IMR-90 (cell line): Measurements from ENCODE around the gene C14orf93. TPM values are rescaled to one million over a fixed set of nuclear protein-coding genes. Genes with fewer than 3 reads are reported as not detected.

Experiments used
- ATAC-seq: fragments of 200-7000 bp; cut with Tn5 transposase; 2 replicates; pipeline ENCODE4 v1.9.1; 2020; ENCODE audit warnings: low read depth, mild to moderate bottlenecking, moderate library complexity
- BruUV-seq: library from RNA; stranded (reverse); fragments of 400-500 nt; replicated peaks from 2 replicates; lab custom pipeline; 2021; lab: Mats Ljungman, UMichigan
- CTCF ChIA-PET: fragments of 300-600 bp; formaldehyde crosslinking; extraction: SDS; loops from one replicate; lab custom pipeline; 2021; ENCODE audit warnings: antibody characterized with exemption; lab: Yijun Ruan, JAX
- POLR2A ChIA-PET: fragments of 300-600 bp; sonication (Branson Sonifier 250); formaldehyde crosslinking; loops from one replicate; lab custom pipeline; 2022; ENCODE audit warnings: antibody characterized with exemption; ENCODE audit not compliant: unreplicated experiment; lab: Charles Lee
- DNase-seq: peaks from one replicate; pipeline ENCODE4 v3.0.0; 2013
- H2AFZ ChIP-seq: replicated peaks from 2 replicates; pipeline ENCODE3; 2013; ENCODE audit warnings: low read length, mild to moderate bottlenecking; ENCODE audit not compliant: poor library complexity
- H2AK5ac ChIP-seq: 2 replicates; pipeline ENCODE4 v1.6.1; 2013; ENCODE audit warnings: low read depth, low read length, inconsistent platforms
- H2AK9ac ChIP-seq: replicated peaks from 2 replicates; pipeline ENCODE3; 2013; ENCODE audit warnings: mild to moderate bottlenecking, low read depth, low read length, moderate library complexity; ENCODE audit not compliant: poor library complexity
- H2BK120ac ChIP-seq: 2 replicates; pipeline ENCODE4 v1.6.1; 2013; ENCODE audit warnings: low read depth, low read length, inconsistent platforms
- H2BK15ac ChIP-seq: 3 replicates; pipeline ENCODE4 v1.6.1; 2013; ENCODE audit warnings: low read depth, low read length, inconsistent platforms
- H2BK20ac ChIP-seq: 2 replicates; pipeline ENCODE4 v1.6.1; 2013; ENCODE audit warnings: low read depth, mild to moderate bottlenecking, inconsistent platforms, low read length, moderate library complexity
- H2BK5ac ChIP-seq: 2 replicates; pipeline ENCODE4 v1.6.1; 2013; ENCODE audit warnings: mild to moderate bottlenecking, low read depth, low read length, inconsistent platforms; ENCODE audit not compliant: poor library complexity, severe bottlenecking
- H3K14ac ChIP-seq: replicated peaks from 2 replicates; pipeline ENCODE4 v1.6.1; 2013; ENCODE audit warnings: low read depth, low read length, inconsistent platforms
- H3K18ac ChIP-seq: 2 replicates; pipeline ENCODE4 v1.6.1; 2013; ENCODE audit warnings: low read depth, low read length, control low read depth
- H3K23ac ChIP-seq: 2 replicates; pipeline ENCODE4 v1.6.1; 2013; ENCODE audit warnings: low read depth, low read length, inconsistent platforms
- H3K27ac ChIP-seq: 2 replicates; pipeline ENCODE4 v1.5.1; 2013; ENCODE audit warnings: mild to moderate bottlenecking, control low read depth, low read length; ENCODE audit not compliant: insufficient read depth
- H3K27me3 ChIP-seq: 2 replicates; pipeline ENCODE4 v1.6.1; 2013; ENCODE audit warnings: low read length; ENCODE audit not compliant: control insufficient read depth, insufficient read depth
- H3K36me3 ChIP-seq: 2 replicates; pipeline ENCODE4 v1.6.1; 2013; ENCODE audit warnings: low read length, mixed read lengths; ENCODE audit not compliant: control insufficient read depth, insufficient read depth
- H3K4ac ChIP-seq: 2 replicates; pipeline ENCODE4 v1.6.1; 2013; ENCODE audit warnings: low read depth, low read length, inconsistent platforms
- H3K4me1 ChIP-seq: 2 replicates; pipeline ENCODE4 v1.6.1; 2013; ENCODE audit warnings: low read length, mixed read lengths; ENCODE audit not compliant: control insufficient read depth, insufficient read depth
- H3K4me2 ChIP-seq: 2 replicates; pipeline ENCODE4 v1.6.1; 2013; ENCODE audit warnings: low read depth, mild to moderate bottlenecking, control low read depth, low read length, moderate library complexity
- H3K4me3 ChIP-seq: 2 replicates; pipeline ENCODE4 v1.5.1; 2013; ENCODE audit warnings: low read depth, mild to moderate bottlenecking, control low read depth, low read length, moderate library complexity; ENCODE audit not compliant: insufficient read depth
- H3K56ac ChIP-seq: 2 replicates; pipeline ENCODE4 v1.6.1; 2013; ENCODE audit warnings: low read length, inconsistent platforms; ENCODE audit not compliant: insufficient read depth; ENCODE audit errors: extremely low read depth
- H3K79me1 ChIP-seq, 2 experiments: 2 replicates each; pipeline ENCODE4 v1.6.1; 2013; ENCODE audit warnings: low read length in 2 of 2, inconsistent platforms in 1 of 2, low read depth in 1 of 2
- H3K9ac ChIP-seq: 2 replicates; pipeline ENCODE4 v1.6.1; 2013; ENCODE audit warnings: low read depth, low read length, control low read depth
- H3K9me1 ChIP-seq: 2 replicates; pipeline ENCODE4 v1.6.1; 2013; ENCODE audit warnings: low read length, inconsistent platforms; ENCODE audit not compliant: insufficient read depth
- H3K9me3 ChIP-seq: 2 replicates; pipeline ENCODE4 v1.6.1; 2013; ENCODE audit warnings: low read length; ENCODE audit not compliant: control insufficient read depth, insufficient read depth
- H4K20me1 ChIP-seq: 2 replicates; pipeline ENCODE4 v1.6.1; 2013; ENCODE audit warnings: low read length, inconsistent platforms; ENCODE audit not compliant: insufficient read depth
- H4K5ac ChIP-seq: 2 replicates; pipeline ENCODE4 v1.6.1; 2013; ENCODE audit warnings: mild to moderate bottlenecking, low read depth, low read length, control low read depth
- H4K8ac ChIP-seq, 2 experiments: 2 replicates each; pipeline ENCODE4 v1.6.1; 2013; ENCODE audit warnings: low read depth in 2 of 2, low read length in 2 of 2, control low read depth in 1 of 2, inconsistent platforms in 1 of 2
- H4K91ac ChIP-seq: 2 replicates; pipeline ENCODE4 v1.6.1; 2013; ENCODE audit warnings: low read depth, low read length, inconsistent platforms; ENCODE audit not compliant: insufficient read depth
- BHLHE40 ChIP-seq: fragments of 150-350 bp; IDR thresholded peaks from 2 replicates; pipeline ENCODE4 v1.6.1; 2016; ENCODE audit warnings: mild to moderate bottlenecking, low read depth, low read length
- CEBPB ChIP-seq: IDR thresholded peaks from 2 replicates; pipeline ENCODE4 v1.6.1; 2012; ENCODE audit warnings: low read depth, low read length, improper control_type of control experiment
- CHD1 ChIP-seq: IDR thresholded peaks from 2 replicates; pipeline ENCODE4 v1.6.1; 2012; ENCODE audit warnings: low read depth, low read length, improper control_type of control experiment
- CTCF ChIP-seq: conservative IDR thresholded peaks from 2 replicates; pipeline ENCODE4 v1.5.1; 2012; ENCODE audit warnings: mild to moderate bottlenecking, low read depth, low read length, improper control_type of control experiment
- FOS ChIP-seq: fragments of 150-350 bp; IDR thresholded peaks from 2 replicates; pipeline ENCODE4 v1.6.1; 2016; ENCODE audit warnings: low read depth, low read length
- MAZ ChIP-seq: IDR thresholded peaks from 2 replicates; pipeline ENCODE4 v1.6.1; 2012; ENCODE audit warnings: low read depth, mild to moderate bottlenecking, low read length, improper control_type of control experiment, moderate library complexity, borderline replicate concordance
- NFE2L2 ChIP-seq: fragments of 150-350 bp; IDR thresholded peaks from 2 replicates; pipeline ENCODE4 v1.6.1; 2016; ENCODE audit warnings: low read depth, mild to moderate bottlenecking, low read length
- RAD21 ChIP-seq: IDR thresholded peaks from 2 replicates; pipeline ENCODE4 v1.6.1; 2012; ENCODE audit warnings: low read length, improper control_type of control experiment
- RCOR1 ChIP-seq: IDR thresholded peaks from 2 replicates; pipeline ENCODE4 v1.6.1; 2012; ENCODE audit warnings: mild to moderate bottlenecking, low read length, improper control_type of control experiment; ENCODE audit not compliant: insufficient replicate concordance
- USF2 ChIP-seq: fragments of 150-350 bp; IDR thresholded peaks from 2 replicates; pipeline ENCODE4 v1.6.1; 2017; ENCODE audit warnings: mild to moderate bottlenecking, antibody characterized with exemption, low read length, low read depth
- WGBS, 2 experiments: methylation state at CpG; one replicate each; pipeline versions ENCODE4 v1.1.5 to v1.1.7; 2013; ENCODE audit warnings: missing lambda C conversion rate in 2 of 2; ENCODE audit not compliant: insufficient read length in 1 of 2; ENCODE audit errors: extremely low coverage in 2 of 2; 5-methylcytosine and 5-hydroxymethylcytosine counted together
- dilution Hi-C: fragments of 300-500 bp; cut with HindIII; formaldehyde crosslinking; loops from one replicate; pipeline ENCODE4 v1.14.3; 2018; ENCODE audit warnings: low sequenced_read_pairs; ENCODE audit not compliant: unreplicated experiment
- in situ Hi-C: fragments of 300-500 bp; cut with MboI; formaldehyde crosslinking; loops from 3 replicates; pipeline ENCODE4 v1.14.3; 2019; ENCODE audit warnings: low sequenced_read_pairs, inconsistent platforms, mixed read lengths
- intact Hi-C: fragments of 100-400 bp; cut with micrococcal nuclease; formaldehyde crosslinking; loops from 2 replicates; pipeline ENCODE4 v1.10.0; 2022
- polyA plus RNA-seq, 3 experiments: library from polyadenylated mRNA; depleted of rRNA; stranded (reverse); fragments of >200 nt; gene quantifications; 2 replicates each; pipeline ENCODE4 v1.2.3, GENCODE V29; 2012; ENCODE audit warnings: low replicate concordance in 1 of 3
- total RNA-seq: library from RNA; depleted of rRNA; stranded (reverse); fragments of >200 nt; gene quantifications from 2 replicates; pipeline ENCODE4 v1.2.3, GENCODE V29; 2012

C14orf93 gene
- total and polyA plus RNA-seq, 2 of the 4 experiments (the other 2 are of a cell fraction), result 5.4 to 5.7 TPM

- TF ChIP-seq USF2 (no peak), NFE2L2 (no peak)
Measured at GRCh38 chr14:23043754-23044153, 33.8 kb upstream of the C14orf93 start (continued).

GRCh38 chr14:23043145-23043544 is 33.2 kb upstream of the C14orf93 start:
- Histone ChIP-seq H3K9me3 (no peaks in the 10 kb centered on the region), H3K23ac (no peak overlapping the region), H4K8ac (no peak overlapping the region; a peak in 1 of 4 replicates), H3K27me3 (no peaks in the 10 kb centered on the region), H2BK120ac (no peak overlapping the region), H2BK20ac (no peak overlapping the region), H2AFZ (no peak overlapping the region), H3K4ac (no peak overlapping the region), H4K20me1 (no peaks in the 10 kb centered on the region), H2BK5ac (no peak overlapping the region), H4K91ac (no peak overlapping the region), H3K4me3 (no peak overlapping the region), H3K18ac (no peak overlapping the region), H3K4me1 (peaks cover 7% of the 10 kb centered on the region), H3K9ac (no peak overlapping the region), H3K79me1 (no peaks in the 10 kb centered on the region), H2BK15ac (no peak overlapping the region), H3K4me2 (no peak overlapping the region), H4K5ac (no peak overlapping the region), H3K27ac (no peak overlapping the region), H3K36me3 (no peaks in the 10 kb centered on the region), H3K56ac (no peak overlapping the region), H3K14ac (no peak overlapping the region), H3K9me1 (peaks cover 12% of the 10 kb centered on the region), H2AK5ac (no peak overlapping the region), H2AK9ac (no peak overlapping the region)
- no peak for ATAC-seq
- in situ Hi-C loops (no loop called here), dilution Hi-C loops (no loop called here), intact Hi-C loops (no loop called here)
- 100% methylated on average over 2 of the region's 6 CpGs; no CpG with 5 or more reads in 1 of the 2 experiments for WGBS, 2 experiments
- ChIA-PET POLR2A (no interaction called here), CTCF (no interaction called here)
- no TSS peak for BruUV-seq
- TF ChIP-seq MAZ, result no peak
- no peak for TF ChIP-seq CHD1
- TF ChIP-seq NFE2L2, result no peak
- TF ChIP-seq USF2, result no peak
- no peak for TF ChIP-seq CEBPB
- no peak for TF ChIP-seq RCOR1
- no peak for TF ChIP-seq BHLHE40
- TF ChIP-seq CTCF, result no peak
- no peak for TF ChIP-seq RAD21
- no peak for TF ChIP-seq FOS
- no peak for DNase-seq
